Neural crest cell (in vitro differentiated cells): ENCODE results near the gene ZSCAN9. TPM values are rescaled to one million over a fixed set of nuclear protein-coding genes. Genes with fewer than 3 reads are reported as not detected.
A peak's percentile ranks its signal among the peaks of the same experiment; 100 is the strongest.

Experiments used
- DNase-seq: peaks from one replicate; pipeline ENCODE4 v3.0.0; 2021; ENCODE audit warnings: low read depth, mixed read lengths, low spot score
- H3K27ac Mint-ChIP-seq: one replicate; pipeline ENCODE4 v1.8.0; 2021; ENCODE audit warnings: mild to moderate bottlenecking, mixed read lengths; ENCODE audit not compliant: unreplicated experiment
- H3K27me3 Mint-ChIP-seq: 2 replicates; pipeline ENCODE4 v1.8.0; 2021; ENCODE audit warnings: low read depth, mild to moderate bottlenecking, mixed read lengths
- H3K36me3 Mint-ChIP-seq: 2 replicates; pipeline ENCODE4 v1.8.0; 2021; ENCODE audit warnings: low read depth, mild to moderate bottlenecking, mixed read lengths
- H3K4me1 Mint-ChIP-seq: 2 replicates; pipeline ENCODE4 v1.8.0; 2021; ENCODE audit warnings: mixed read lengths
- H3K4me3 Mint-ChIP-seq: one replicate; pipeline ENCODE4 v1.8.0; 2021; ENCODE audit warnings: mild to moderate bottlenecking, mixed read lengths
- H3K9me3 Mint-ChIP-seq: 2 replicates; pipeline ENCODE4 v1.8.0; 2021; ENCODE audit warnings: mixed read lengths
- CTCF ChIP-seq: fragments of 200-600 bp; sonication (generic); conservative IDR thresholded peaks from 2 replicates; pipeline ENCODE4 v1.5.0; 2021; ENCODE audit warnings: antibody characterized with exemption, mild to moderate bottlenecking
- total RNA-seq: library from RNA; stranded (reverse); gene quantifications from 2 replicates; pipeline ENCODE4 v1.2.1, GENCODE V29; 2021

Gene ZSCAN9
- total RNA-seq, 1 donor from 2014 or later: 31.4 TPM

DNA sequence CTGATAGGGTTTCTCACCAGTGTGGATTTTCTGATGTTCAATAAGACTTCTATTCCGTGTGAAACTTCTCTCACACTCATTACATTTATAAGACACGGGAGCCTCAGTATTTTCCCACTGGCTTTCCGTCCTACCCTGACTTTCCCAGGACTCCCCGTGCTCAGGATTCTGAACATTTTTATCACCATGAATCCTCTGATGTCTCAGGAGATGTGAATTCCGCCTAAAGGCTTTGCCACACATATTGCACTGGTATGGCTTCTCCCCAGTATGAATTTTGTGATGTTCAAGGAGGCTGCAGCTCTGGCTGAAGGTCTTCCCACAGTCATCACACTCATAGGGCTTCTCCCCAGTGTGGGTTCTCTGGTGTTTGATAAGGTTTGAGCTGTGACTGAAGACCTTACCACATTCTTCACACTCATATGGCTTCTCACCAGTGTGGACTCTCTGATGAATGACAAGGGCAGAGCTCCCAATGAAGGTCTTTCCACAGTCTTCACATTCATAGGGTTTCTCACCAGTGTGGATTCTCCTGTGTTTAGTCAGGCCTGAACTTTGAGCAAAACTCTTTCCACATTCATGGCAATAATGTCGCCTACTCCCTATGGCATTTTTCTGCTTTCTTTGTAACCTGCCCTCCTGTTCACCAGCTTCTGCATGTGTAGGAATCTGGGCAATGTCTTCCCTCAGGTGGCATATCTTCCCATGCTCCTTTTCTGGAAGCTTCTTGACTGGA lies 20.3 kb downstream of the ZSCAN9 start:
- Mint-ChIP-seq H3K4me1 (peaks cover 3% of the 10 kb centered on the region), H3K36me3 (peaks cover 10% of the 10 kb centered on the region), H3K27ac (no peak overlapping the region), H3K4me3 (peak overlapping the region; percentile 41), H3K27me3 (no peaks in the 10 kb centered on the region), H3K9me3 (no peaks in the 10 kb centered on the region)
- TF ChIP-seq CTCF: no peak
- no peak for DNase-seq

DNA sequence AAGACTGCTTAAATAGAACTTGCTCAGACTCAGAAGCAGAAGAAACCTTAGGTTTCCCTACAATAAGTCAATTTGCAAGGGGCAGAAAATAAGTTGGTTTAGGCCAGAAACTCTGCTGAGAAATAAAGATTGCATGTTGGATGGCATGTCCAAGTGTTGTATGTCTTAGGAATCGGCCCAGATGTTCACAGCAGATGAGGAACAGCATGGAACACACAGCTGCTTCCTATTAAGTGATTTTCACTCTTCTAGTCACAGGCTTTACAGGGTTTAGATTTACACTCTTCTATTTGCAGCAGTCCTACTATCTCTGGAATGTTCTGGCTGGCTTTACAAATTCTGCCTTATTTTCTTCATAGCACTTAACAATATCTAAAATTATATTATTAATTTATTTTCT lies 23.8 kb downstream of the ZSCAN9 start:
- peaks cover 24% of the 10 kb centered on the region for H3K4me1 Mint-ChIP-seq
- H3K4me3 Mint-ChIP-seq: no peak overlapping the region
- no peaks in the 10 kb centered on the region for H3K9me3 Mint-ChIP-seq
- no peak for DNase-seq
- no peak for TF ChIP-seq CTCF
- peaks cover 13% of the 10 kb centered on the region for H3K36me3 Mint-ChIP-seq
- no peaks in the 10 kb centered on the region for H3K27me3 Mint-ChIP-seq
- no peak overlapping the region for H3K27ac Mint-ChIP-seq

GRCh38 chr6:28250747-28251146 lies 25.7 kb downstream of the ZSCAN9 start:
- Mint-ChIP-seq H3K36me3 (peaks cover 8% of the 10 kb centered on the region), H3K27me3 (peaks cover 3% of the 10 kb centered on the region), H3K4me3 (peak overlapping the region; percentile 88), H3K27ac (no peak overlapping the region), H3K4me1 (peaks cover 24% of the 10 kb centered on the region), H3K9me3 (no peaks in the 10 kb centered on the region)
- no peak for TF ChIP-seq CTCF
- no peak for DNase-seq

- Mint-ChIP-seq H3K27me3 (peaks cover 3% of the 10 kb centered on the region), H3K4me3 (peak overlapping the region; percentile 100), H3K27ac (peak overlapping the region; percentile 89), H3K36me3 (peaks cover 4% of the 10 kb centered on the region), H3K9me3 (no peaks in the 10 kb centered on the region), H3K4me1 (peaks cover 24% of the 10 kb centered on the region)
- DNase-seq: peak; percentile 5
- no peak for TF ChIP-seq CTCF
Observed at GRCh38 chr6:28251661-28252008, 26.6 kb downstream of the ZSCAN9 start.

- H3K36me3 Mint-ChIP-seq: peaks cover 4% of the 10 kb centered on the region
- H3K9me3 Mint-ChIP-seq: no peaks in the 10 kb centered on the region
- H3K4me1 Mint-ChIP-seq: peaks cover 24% of the 10 kb centered on the region
- peak; percentile 76 for DNase-seq
- peaks cover 3% of the 10 kb centered on the region for H3K27me3 Mint-ChIP-seq
- peak within 1 kb of the TSS; percentile 89 for H3K27ac Mint-ChIP-seq
- TF ChIP-seq CTCF: no peak
- H3K4me3 Mint-ChIP-seq: peak within 1 kb of the TSS; percentile 100
Observed at GRCh38 chr6:28252009-28252975, 27.2 kb downstream of the ZSCAN9 start, which contains the start of gene ZKSCAN4. Gene ZKSCAN4, minus strand, starts transcription at chr6:28252269. Its CDS starts 289 bp downstream, at chr6:28251980.
